GM18511 (cell line): Measurements from ENCODE around the gene VAPB.
"Not testable (repeated sequence)": the region's sequence is repeated elsewhere in the genome, so short reads cannot be mapped to it uniquely, and the experiment has no call there.

Experiments
- ATAC-seq: cut with Tn5 transposase; IDR thresholded peaks from one replicate; pipeline ENCODE4 v1.9.1; 2021; ENCODE audit warnings: mild to moderate bottlenecking, moderate library complexity; ENCODE audit not compliant: unreplicated experiment

Gene VAPB

GRCh38 chr20:58406422-58407001 is 17.5 kb downstream of the VAPB start:
- no peak for ATAC-seq

- ATAC-seq, result no peak
These were observed 18.3 kb downstream of the VAPB start for GRCh38 chr20:58407201-58407873.

GRCh38 chr20:58407966-58408557 is 19.0 kb downstream of the VAPB start:
- peak; percentile 63 for ATAC-seq

- no peak for ATAC-seq
These were observed 19.7 kb downstream of the VAPB start for GRCh38 chr20:58408603-58409246.

GRCh38 chr20:58414216-58414615 is 25.2 kb downstream of the VAPB start:
- ATAC-seq, result not testable (repeated sequence)

GRCh38 chr20:58414786-58415185 is 25.8 kb downstream of the VAPB start:
- ATAC-seq, result not testable (repeated sequence)

GRCh38 chr20:58416057-58416456 is 27.0 kb downstream of the VAPB start:
- no peak for ATAC-seq

GRCh38 chr20:58416835-58417234 is 27.8 kb downstream of the VAPB start:
- no peak for ATAC-seq

- no peak for ATAC-seq
These were observed 28.4 kb downstream of the VAPB start for GRCh38 chr20:58417438-58417837.

GRCh38 chr20:58418949-58419748 is 30.1 kb downstream of the VAPB start:
- ATAC-seq, result no peak

GRCh38 chr20:58420798-58421496 is 31.9 kb downstream of the VAPB start:
- no peak for ATAC-seq

GRCh38 chr20:58421497-58421850 is 32.4 kb downstream of the VAPB start:
- no peak for ATAC-seq

GRCh38 chr20:58424218-58424969 is 35.4 kb downstream of the VAPB start:
- no peak for ATAC-seq

- not testable (repeated sequence) for ATAC-seq
These were observed 38.5 kb downstream of the VAPB start for GRCh38 chr20:58427571-58427970.

GRCh38 chr20:58428364-58428763 is 39.3 kb downstream of the VAPB start:
- ATAC-seq, result no peak

GRCh38 chr20:58429303-58429702 is 40.3 kb downstream of the VAPB start:
- ATAC-seq, result no peak

GRCh38 chr20:58431134-58431533 is 42.1 kb downstream of the VAPB start:
- ATAC-seq, result no peak

GRCh38 chr20:58432186-58432954 is 43.3 kb downstream of the VAPB start:
- no peak for ATAC-seq

- ATAC-seq, result no peak
These were observed 44.1 kb downstream of the VAPB start for GRCh38 chr20:58433029-58433647.
